MM.1S (cell line): ENCODE measurements around the gene C9.

ENCODE experiments used
- DNase-seq: peaks from one replicate; pipeline ENCODE4 v3.0.0-alpha.2; 2015
- H2AFZ ChIP-seq: fragments of 300-600 bp; sonication (generic); 2 replicates; pipeline ENCODE4 v1.6.0; 2016; ENCODE audit warnings: antibody characterized with exemption, low read length
- H3F3A ChIP-seq: fragments of 300-600 bp; sonication (generic); 2 replicates; pipeline ENCODE4 v1.6.1; 2016; ENCODE audit warnings: mild to moderate bottlenecking, antibody characterized with exemption, low read length, moderate library complexity, mixed read lengths; ENCODE audit not compliant: insufficient read depth
- H3K27ac ChIP-seq: fragments of 300-600 bp; sonication (generic); 2 replicates; pipeline ENCODE4 v1.5.1; 2016; ENCODE audit warnings: mild to moderate bottlenecking, low read length
- H3K27me3 ChIP-seq: fragments of 300-600 bp; sonication (generic); replicated peaks from 2 replicates; pipeline ENCODE4 v1.6.0; 2016; ENCODE audit warnings: low read length; ENCODE audit not compliant: insufficient read depth
- H3K36me3 ChIP-seq: fragments of 300-600 bp; sonication (generic); replicated peaks from 2 replicates; pipeline ENCODE4 v1.6.1; 2016; ENCODE audit warnings: mild to moderate bottlenecking, low read length, mixed read lengths; ENCODE audit not compliant: insufficient read depth
- H3K4me1 ChIP-seq: fragments of 300-600 bp; sonication (generic); 2 replicates; pipeline ENCODE4 v1.6.1; 2016; ENCODE audit warnings: low read length, mixed read lengths
- H3K4me2 ChIP-seq: fragments of 300-600 bp; sonication (generic); 2 replicates; pipeline ENCODE4 v1.6.0; 2016; ENCODE audit warnings: low read depth, low read length
- H3K4me3 ChIP-seq: fragments of 300-600 bp; sonication (generic); 2 replicates; pipeline ENCODE4 v1.5.1; 2016; ENCODE audit warnings: low read length, mixed read lengths
- H3K79me2 ChIP-seq: fragments of 300-600 bp; sonication (generic); 2 replicates; pipeline ENCODE4 v1.6.1; 2016; ENCODE audit warnings: mixed run types, low read length, mixed read lengths
- H3K9ac ChIP-seq: fragments of 300-600 bp; sonication (generic); 2 replicates; pipeline ENCODE4 v1.6.1; 2016; ENCODE audit warnings: low read length, mixed read lengths
- H3K9me2 ChIP-seq: fragments of 300-600 bp; sonication (generic); replicated peaks from 2 replicates; pipeline ENCODE4 v1.6.1; 2016; ENCODE audit warnings: mild to moderate bottlenecking, low read length, mixed read lengths; ENCODE audit not compliant: insufficient read depth
- H3K9me3 ChIP-seq: fragments of 300-600 bp; sonication (generic); replicated peaks from 2 replicates; pipeline ENCODE4 v1.6.1; 2016; ENCODE audit warnings: mild to moderate bottlenecking, low read length, mixed read lengths; ENCODE audit not compliant: insufficient read depth
- H4K20me1 ChIP-seq: fragments of 300-600 bp; sonication (generic); 2 replicates; pipeline ENCODE4 v1.6.1; 2016; ENCODE audit warnings: mild to moderate bottlenecking, low read length, moderate library complexity, mixed read lengths; ENCODE audit not compliant: insufficient read depth
- CTCF ChIP-seq: fragments of 300-600 bp; sonication (generic); IDR thresholded peaks from 2 replicates; pipeline ENCODE4 v1.5.1; 2016; ENCODE audit warnings: antibody characterized with exemption, low read length, mixed read lengths
- EZH2 ChIP-seq: fragments of 300-600 bp; sonication (generic); optimal IDR thresholded peaks from 2 replicates; pipeline ENCODE3; 2017; ENCODE audit warnings: low read depth, mild to moderate bottlenecking, antibody characterized with exemption, low read length, mixed read lengths
- EZH2phosphoT487 ChIP-seq: fragments of 300-600 bp; sonication (generic); IDR thresholded peaks from 2 replicates; pipeline ENCODE4 v1.6.1; 2018; ENCODE audit warnings: antibody characterized with exemption, low read length

C9 gene

GRCh38 chr5:39352951-39353350, 11.3 kb downstream of the C9 start:
- Histone ChIP-seq H3K79me2 (no peaks in the 10 kb centered on the region), H3K4me3 (no peak overlapping the region), H3K9me3 (no peaks in the 10 kb centered on the region), H3F3A (no peaks in the 10 kb centered on the region), H3K36me3 (no peaks in the 10 kb centered on the region), H3K27ac (no peak overlapping the region), H2AFZ (no peak overlapping the region), H3K9me2 (no peaks in the 10 kb centered on the region), H3K4me2 (no peak overlapping the region), H4K20me1 (no peaks in the 10 kb centered on the region), H3K4me1 (peaks cover 15% of the 10 kb centered on the region), H3K9ac (no peak overlapping the region), H3K27me3 (no peaks in the 10 kb centered on the region)
- no peak for DNase-seq
- TF ChIP-seq CTCF = no peak
- no peak for TF ChIP-seq EZH2phosphoT487
- no peak for TF ChIP-seq EZH2

GRCh38 chr5:39352170-39352569, 12.1 kb downstream of the C9 start:
- no peaks in the 10 kb centered on the region for H3K36me3 ChIP-seq
- H3K4me2 ChIP-seq = no peak overlapping the region
- H3K9ac ChIP-seq = no peak overlapping the region
- H2AFZ ChIP-seq = no peak overlapping the region
- no peaks in the 10 kb centered on the region for H3K9me2 ChIP-seq
- H4K20me1 ChIP-seq = no peaks in the 10 kb centered on the region
- H3K27me3 ChIP-seq = no peaks in the 10 kb centered on the region
- no peaks in the 10 kb centered on the region for H3K79me2 ChIP-seq
- H3K4me1 ChIP-seq = peaks cover 15% of the 10 kb centered on the region
- no peak for TF ChIP-seq CTCF
- no peak for TF ChIP-seq EZH2phosphoT487
- TF ChIP-seq EZH2 = no peak
- H3K4me3 ChIP-seq = no peak overlapping the region
- DNase-seq = no peak
- H3K9me3 ChIP-seq = no peaks in the 10 kb centered on the region
- H3K27ac ChIP-seq = no peak overlapping the region
- H3F3A ChIP-seq = no peaks in the 10 kb centered on the region

- Histone ChIP-seq H3K36me3 (no peaks in the 10 kb centered on the region), H3K9me2 (no peaks in the 10 kb centered on the region), H4K20me1 (no peaks in the 10 kb centered on the region), H3K9me3 (no peaks in the 10 kb centered on the region), H3K79me2 (no peaks in the 10 kb centered on the region), H3K4me3 (no peak overlapping the region), H3K9ac (no peak overlapping the region), H3K4me1 (peaks cover 14% of the 10 kb centered on the region), H3K27ac (no peak overlapping the region), H3K27me3 (no peaks in the 10 kb centered on the region), H3K4me2 (no peak overlapping the region), H2AFZ (no peak overlapping the region), H3F3A (no peaks in the 10 kb centered on the region)
- no peak for DNase-seq
- TF ChIP-seq EZH2 (no peak), EZH2phosphoT487 (no peak), CTCF (no peak)
Measured at GRCh38 chr5:39349484-39349883, 14.8 kb downstream of the C9 start.
